K562 (cell line): ENCODE data around the gene FANCC. TPM values are rescaled to one million over a fixed set of nuclear protein-coding genes. Genes with fewer than 3 reads are reported as not detected.

Experiments used
- ATAC-seq: fragments of 200-7000 bp; cut with Tn5 transposase; 3 replicates; pipeline ENCODE4 v1.9.1; 2020; ENCODE audit warnings: moderate library complexity
- BruUV-seq: library from RNA; stranded (reverse); fragments of 400-500 nt; replicated peaks from 2 replicates; lab custom pipeline; 2021; lab: Mats Ljungman, UMichigan
- CTCF ChIA-PET: fragments of 300-600 bp; formaldehyde crosslinking; extraction: SDS; loops from one replicate; lab custom pipeline; 2021; ENCODE audit warnings: low intra/inter-chr PET ratio; lab: Yijun Ruan, JAX
- POLR2A ChIA-PET: fragments of 300-600, 350-650 bp; sonication (Branson Sonifier 250); formaldehyde crosslinking; extraction: SDS; loops from one replicate; lab custom pipeline; 2021; ENCODE audit warnings: antibody characterized with exemption, inconsistent platforms; lab: Yijun Ruan, JAX
- DNase-seq, 4 experiments: peaks; one replicate each; pipeline versions ENCODE4 v3.0.0 to v3.0.0-alpha.2; 2011 to 2018; ENCODE audit warnings: low spot score in 3 of 4, mixed read lengths in 3 of 4; ENCODE audit errors: extremely low read depth in 1 of 4
- FAIRE-seq: peaks from 2 replicates; lab custom pipeline; 2011; peaks lifted over from hg19 to GRCh38; lab: Jason Lieb, UNC
- H2AFZ ChIP-seq: 2 replicates; pipeline ENCODE4 v1.6.0; 2011; ENCODE audit warnings: low read depth, low read length, control low read depth, inconsistent platforms
- H3K27ac ChIP-seq: fragments of 200-600 bp; 3 replicates; pipeline ENCODE4 v1.8.0; 2011; ENCODE audit warnings: low read depth, mild to moderate bottlenecking, control low read depth, inconsistent platforms, low read length, moderate library complexity, mixed read lengths; ENCODE audit errors: extremely low read depth
- H3K27me3 ChIP-seq, 2 experiments: fragments of 300-600 bp in 1 of 2; 2 replicates in 1 of 2; 3 replicates in 1 of 2; pipeline versions ENCODE4 v1.6.0 to v1.8.0; 2011; ENCODE audit warnings: inconsistent platforms in 2 of 2, low read length in 2 of 2, mild to moderate bottlenecking in 1 of 2, mixed read lengths in 1 of 2, moderate library complexity in 1 of 2; ENCODE audit not compliant: control insufficient read depth in 2 of 2, insufficient read depth in 2 of 2
- H3K36me3 ChIP-seq: fragments of 300-600 bp; 3 replicates; pipeline ENCODE4 v1.8.0; 2011; ENCODE audit warnings: mild to moderate bottlenecking, low read length, inconsistent platforms; ENCODE audit not compliant: control insufficient read depth, insufficient read depth
- H3K4me1 ChIP-seq, 2 experiments: fragments of 200-600 bp in 1 of 2; replicated peaks in 1 of 2; 2 replicates in 1 of 2; 3 replicates in 1 of 2; pipeline versions ENCODE4 v1.5.1 to v1.8.0; 2011; ENCODE audit warnings: inconsistent platforms in 2 of 2, low read length in 2 of 2, mild to moderate bottlenecking in 1 of 2, mixed read lengths in 1 of 2, moderate library complexity in 1 of 2; ENCODE audit not compliant: control insufficient read depth in 2 of 2, insufficient read depth in 2 of 2
- H3K4me2 ChIP-seq: 2 replicates; pipeline ENCODE4 v1.6.1; 2011; ENCODE audit warnings: low read length, control low read depth, inconsistent platforms, mixed read lengths; ENCODE audit not compliant: insufficient read depth
- H3K4me3 ChIP-seq: fragments of 200-600 bp; sonication (generic), shearing (Covaris generic); 2 replicates; pipeline ENCODE4 v1.5.1; 2016; ENCODE audit warnings: control low read depth, inconsistent platforms
- H3K79me2 ChIP-seq: fragments of 200-600 bp; 3 replicates; pipeline ENCODE4 v1.8.0; 2011; ENCODE audit warnings: low read length, inconsistent platforms; ENCODE audit not compliant: control insufficient read depth, insufficient read depth
- H3K9ac ChIP-seq, 2 experiments: 2 replicates each; pipeline versions ENCODE4 v1.6.0 to v1.6.1; 2011; ENCODE audit warnings: low read depth in 2 of 2, low read length in 2 of 2, control low read depth in 1 of 2, inconsistent platforms in 1 of 2, mild to moderate bottlenecking in 1 of 2, mixed read lengths in 1 of 2; ENCODE audit not compliant: insufficient read depth in 1 of 2
- H3K9me1 ChIP-seq: one replicate; pipeline ENCODE4 v1.6.0; 2011; ENCODE audit warnings: inconsistent platforms, mild to moderate bottlenecking, low read length, moderate library complexity; ENCODE audit not compliant: control insufficient read depth, insufficient read depth
- H3K9me3 ChIP-seq: replicated peaks from 2 replicates; pipeline ENCODE4 v1.5.1; 2011; ENCODE audit warnings: low read depth, low read length, inconsistent platforms; ENCODE audit not compliant: control insufficient read depth, insufficient read depth
- H4K20me1 ChIP-seq: replicated peaks from 2 replicates; pipeline ENCODE4 v1.6.1; 2011; ENCODE audit warnings: low read length, inconsistent platforms, mixed read lengths; ENCODE audit not compliant: control insufficient read depth, insufficient read depth
- ADNP ChIP-seq: fragments of 200-800 bp; sonication (Bioruptor generic); IDR thresholded peaks from 2 replicates; pipeline ENCODE4 v1.6.1; 2016; ENCODE audit warnings: missing genetic modification characterization, missing compliant biosample characterization
- CTCFL ChIP-seq: IDR thresholded peaks from 2 replicates; pipeline ENCODE4 v1.6.1; 2011; ENCODE audit warnings: borderline replicate concordance, low read depth, mild to moderate bottlenecking, moderate library complexity, low read length; ENCODE audit not compliant: insufficient read depth, poor library complexity, severe bottlenecking
- HOMEZ ChIP-seq: fragments of 250-450 bp; sonication (Bioruptor Pico); IDR thresholded peaks from 2 replicates; pipeline ENCODE4 v1.4.0; 2020; ENCODE audit warnings: mild to moderate bottlenecking, moderate library complexity
- L3MBTL2 ChIP-seq: fragments of 450-650 bp; IDR thresholded peaks from 2 replicates; pipeline ENCODE4 v1.6.1; 2016; ENCODE audit warnings: mild to moderate bottlenecking, moderate library complexity
- PKNOX1 ChIP-seq: fragments of 450-650 bp; IDR thresholded peaks from 2 replicates; pipeline ENCODE4 v1.6.1; 2016
- SMAD4 ChIP-seq: fragments of 250-450 bp; sonication (Bioruptor Pico); conservative IDR thresholded peaks from 2 replicates; pipeline ENCODE4 v1.8.0; 2021; ENCODE audit warnings: inconsistent platforms, mild to moderate bottlenecking, moderate library complexity
- ZNF274 ChIP-seq: IDR thresholded peaks from 2 replicates; pipeline ENCODE4 v1.6.1; 2011; ENCODE audit warnings: low read depth, mild to moderate bottlenecking, low read length, moderate library complexity, borderline replicate concordance
- WGBS: fragments of 100-300 bp; shearing (Covaris generic); methylation state at CpG from one replicate; pipeline ENCODE4 v1.1.6; 2016; ENCODE audit warnings: low coverage, mixed read lengths; ENCODE audit not compliant: insufficient coverage; ENCODE audit errors: missing lambda C conversion rate; 5-methylcytosine and 5-hydroxymethylcytosine counted together
- in situ Hi-C: fragments of 300-500 bp; cut with MboI; formaldehyde crosslinking; loops from 4 replicates; pipeline ENCODE4 v1.15.0; 2018; ENCODE audit warnings: inconsistent platforms, mixed read lengths
- intact Hi-C: fragments of 100-400 bp; cut with micrococcal nuclease; formaldehyde crosslinking; loops from 2 replicates; pipeline ENCODE4 v1.14.2; 2022
- polyA plus RNA-seq, 8 experiments: library from polyadenylated mRNA; depleted of rRNA in 4 of 8; stranded (reverse) in 5 of 8; unstranded in 3 of 8; fragments of >200 nt; fragmentation: Nextera tagmentation in 2 of 8; fragmentation: Illumina TruSeq in 1 of 8; extraction: Ambion mirVana in 2 of 8; extraction: Trizol in 1 of 8; gene quantifications; 2 replicates each; pipeline versions ENCODE4 v1.2.1 to v1.2.3, GENCODE V29; 2011 to 2014; ENCODE audit warnings: inconsistent platforms in 1 of 8, missing spikeins in 1 of 8
- total RNA-seq, 7 experiments: library from RNA; depleted of rRNA in 6 of 7; stranded (reverse); fragments of >200 nt in 6 of 7; fragmentation: Illumina TruSeq in 2 of 7; extraction: Trizol in 2 of 7; gene quantifications; 2 replicates each; pipeline versions ENCODE4 v1.2.1 to v1.2.3, GENCODE V29; 2011 to 2021; ENCODE audit warnings: low replicate concordance in 1 of 7
- TF ChIP-seq, protein P1 (sequence below): sonication (generic); formaldehyde crosslinking; IDR thresholded peaks from 2 replicates; pipeline ENCODE4 v1.5.0; 2020; ENCODE audit warnings: missing genetic modification reagents

FANCC gene
- total and polyA plus RNA-seq, 9 of the 15 experiments (the other 6 are each of a cell fraction or from before 2014, with no cell fraction given), result 4.6 to 18.4 (median 14.2) TPM

GRCh38 chr9:95265960-95266359, 51.5 kb downstream of the FANCC start:
- Histone ChIP-seq H3K9me1 (no peaks in the 10 kb centered on the region), H3K4me1 (peaks cover 0 to 12% of the 10 kb centered on the region in 2 experiments; a peak in 4 of 5 replicates), H3K79me2 (no peaks in the 10 kb centered on the region; the same call in 2 of the 3 replicates), H2AFZ (no peak overlapping the region), H4K20me1 (peaks cover 23% of the 10 kb centered on the region), H3K4me2 (no peak overlapping the region), H3K9me3 (no peaks in the 10 kb centered on the region), H3K9ac (no peak overlapping the region), H3K27me3 (peaks cover 0 to 5% of the 10 kb centered on the region in 2 experiments; a peak in 2 of 5 replicates), H3K27ac (no peak overlapping the region), H3K36me3 (no peaks in the 10 kb centered on the region), H3K4me3 (no peak overlapping the region)
- intact Hi-C loops (loop anchor here (5.0 to 10.0 kb wide), 3 partner anchors 134 to 581 kb away; no protein-coding TSS in a partner anchor), in situ Hi-C loops (no loop called here)
- CTCF ChIA-PET, result no interaction called here
- BruUV-seq, result no TSS peak
- no peak for DNase-seq
- FAIRE-seq, result no peak
- POLR2A ChIA-PET, result interaction anchor here (0.7 to 2.9 kb wide), 3 partner anchors 10 to 532 kb away, joined by 3 to 10 read pairs (median 3); no protein-coding TSS in a partner anchor
- TF ChIP-seq HOMEZ (CRISPR knock-in tag) (no peak), SMAD4 (CRISPR knock-in tag) (no peak), CTCFL (no peak), PKNOX1 (no peak), ADNP (no peak), L3MBTL2 (no peak), ZNF274 (no peak)
- TF ChIP-seq, protein P1, sequence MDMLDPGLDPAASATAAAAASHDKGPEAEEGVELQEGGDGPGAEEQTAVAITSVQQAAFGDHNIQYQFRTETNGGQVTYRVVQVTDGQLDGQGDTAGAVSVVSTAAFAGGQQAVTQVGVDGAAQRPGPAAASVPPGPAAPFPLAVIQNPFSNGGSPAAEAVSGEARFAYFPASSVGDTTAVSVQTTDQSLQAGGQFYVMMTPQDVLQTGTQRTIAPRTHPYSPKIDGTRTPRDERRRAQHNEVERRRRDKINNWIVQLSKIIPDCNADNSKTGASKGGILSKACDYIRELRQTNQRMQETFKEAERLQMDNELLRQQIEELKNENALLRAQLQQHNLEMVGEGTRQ, result no peak
- ATAC-seq, result no peak
- WGBS, result 10% methylated on average over 3 of the region's 3 CpGs
